ENCODE data around the gene RASSF3. TPM values are rescaled to one million over a fixed set of nuclear protein-coding genes. Genes with fewer than 3 reads are reported as not detected.

Gene RASSF3
- total RNA-seq, 2 donors from 2014 or later, result 13.5 to 21.3 TPM

DNA sequence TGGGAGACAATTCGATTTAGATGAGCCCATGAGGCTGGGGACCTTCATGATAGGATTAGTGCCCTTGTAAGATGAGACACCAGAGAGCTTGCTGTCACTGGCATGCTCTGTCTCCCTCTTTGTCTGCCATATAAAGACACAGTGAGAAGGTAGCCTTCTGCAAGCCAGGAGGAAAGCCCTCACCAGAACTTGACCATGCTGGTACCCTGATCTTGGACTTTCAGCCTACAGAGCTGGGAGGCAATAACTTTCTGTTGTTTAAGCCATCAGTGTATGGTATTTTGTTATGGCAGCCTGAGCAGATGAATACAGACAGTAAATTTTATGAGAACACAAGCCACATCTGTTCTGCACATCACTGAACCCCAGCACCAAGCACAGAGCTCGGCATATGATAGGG, 38.1 kb upstream of the RASSF3 start:
- Histone ChIP-seq H3K27ac (no peak overlapping the region), H3K27me3 (no peaks in the 10 kb centered on the region), H3K4me1 (peaks cover 2% of the 10 kb centered on the region), H3K4me3 (no peak overlapping the region), H3K36me3 (replicated peaks in 1 of 2; ENCODE audit: insufficient read depth in 1 of 2, low read depth in 2 of 2) (no peaks in the 10 kb centered on the region), H3K9me3 (peaks cover 0 to 10% (median 0%) of the 10 kb centered on the region in 3 donors)
- WGBS, 2 donors, result 90 to 91% methylated on average over 2 of the region's 2 CpGs
- no peak for TF ChIP-seq POLR2A (IDR thresholded peaks at IDR 0.05)
- DNase-seq, result no peak
- intact Hi-C loops (cut with DNase I), result no loop called here
- no peak for ATAC-seq

DNA sequence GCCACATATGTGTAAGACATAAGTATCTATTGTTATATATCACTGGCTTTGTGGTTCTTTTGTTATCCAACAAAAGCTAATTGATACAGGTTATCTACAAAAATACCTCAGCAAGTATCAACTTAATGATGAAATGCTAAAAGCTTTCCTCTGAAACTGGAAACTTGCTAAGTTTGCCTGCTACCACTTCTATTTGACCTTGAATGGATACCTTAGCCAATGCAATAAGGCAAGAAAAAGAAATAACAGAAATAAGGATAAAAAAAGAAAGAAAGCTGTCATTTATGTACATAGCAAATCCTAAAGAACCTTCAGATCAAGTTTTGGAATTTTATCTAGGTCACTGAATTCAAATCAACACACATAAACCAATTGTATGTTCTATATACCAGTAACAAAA, 35.5 kb upstream of the RASSF3 start:
- TF ChIP-seq, protein P1, sequence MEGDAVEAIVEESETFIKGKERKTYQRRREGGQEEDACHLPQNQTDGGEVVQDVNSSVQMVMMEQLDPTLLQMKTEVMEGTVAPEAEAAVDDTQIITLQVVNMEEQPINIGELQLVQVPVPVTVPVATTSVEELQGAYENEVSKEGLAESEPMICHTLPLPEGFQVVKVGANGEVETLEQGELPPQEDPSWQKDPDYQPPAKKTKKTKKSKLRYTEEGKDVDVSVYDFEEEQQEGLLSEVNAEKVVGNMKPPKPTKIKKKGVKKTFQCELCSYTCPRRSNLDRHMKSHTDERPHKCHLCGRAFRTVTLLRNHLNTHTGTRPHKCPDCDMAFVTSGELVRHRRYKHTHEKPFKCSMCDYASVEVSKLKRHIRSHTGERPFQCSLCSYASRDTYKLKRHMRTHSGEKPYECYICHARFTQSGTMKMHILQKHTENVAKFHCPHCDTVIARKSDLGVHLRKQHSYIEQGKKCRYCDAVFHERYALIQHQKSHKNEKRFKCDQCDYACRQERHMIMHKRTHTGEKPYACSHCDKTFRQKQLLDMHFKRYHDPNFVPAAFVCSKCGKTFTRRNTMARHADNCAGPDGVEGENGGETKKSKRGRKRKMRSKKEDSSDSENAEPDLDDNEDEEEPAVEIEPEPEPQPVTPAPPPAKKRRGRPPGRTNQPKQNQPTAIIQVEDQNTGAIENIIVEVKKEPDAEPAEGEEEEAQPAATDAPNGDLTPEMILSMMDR (IDR thresholded peaks at IDR 0.05), result no peak
- no peak for TF ChIP-seq POLR2A (IDR thresholded peaks at IDR 0.05)
- no peaks in the 10 kb centered on the region for H3K27me3 ChIP-seq
- no peak for DNase-seq
- H3K4me1 ChIP-seq, result no peaks in the 10 kb centered on the region
- intact Hi-C loops (cut with DNase I), result no loop called here
- H3K27ac ChIP-seq, result no peak overlapping the region
- no peak for ATAC-seq
- H3K36me3 ChIP-seq (replicated peaks in 1 of 2; ENCODE audit: insufficient read depth in 1 of 2, low read depth in 2 of 2), result no peaks in the 10 kb centered on the region
- H3K9me3 ChIP-seq, result peaks cover 0 to 10% (median 0%) of the 10 kb centered on the region in 3 donors
- no peak overlapping the region for H3K4me3 ChIP-seq

DNA sequence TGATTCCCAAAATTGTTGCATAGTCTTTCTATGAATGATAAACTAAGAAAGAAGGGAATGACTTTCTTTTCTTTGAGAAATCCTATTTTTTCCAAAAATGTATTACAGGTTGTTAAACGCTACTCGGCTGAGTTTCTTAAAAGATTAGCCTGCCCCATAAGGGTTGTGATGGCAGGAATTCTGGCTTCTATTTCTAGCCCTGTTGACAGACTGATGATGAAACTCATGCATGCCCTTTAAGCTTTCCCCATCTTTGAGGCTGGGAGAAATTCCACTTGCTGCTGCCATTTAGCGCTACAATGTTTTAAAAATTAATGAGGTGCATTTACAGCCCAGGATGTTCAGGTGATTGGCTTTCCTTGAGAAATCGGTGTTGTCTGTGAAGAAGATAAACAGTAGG, 33.2 kb upstream of the RASSF3 start:
- no peaks in the 10 kb centered on the region for H3K36me3 ChIP-seq (replicated peaks in 1 of 2; ENCODE audit: insufficient read depth in 1 of 2, low read depth in 2 of 2)
- H3K27ac ChIP-seq, result no peak overlapping the region
- TF ChIP-seq POLR2A (IDR thresholded peaks at IDR 0.05), result no peak
- TF ChIP-seq, protein P1 (IDR thresholded peaks at IDR 0.05), result no peak
- WGBS, 2 donors, result 90 to 96% methylated on average over 4 of the region's 4 CpGs
- H3K4me1 ChIP-seq, result peaks cover 4% of the 10 kb centered on the region
- intact Hi-C loops (cut with DNase I), result no loop called here
- no peak for ATAC-seq
- no peak for DNase-seq
- H3K9me3 ChIP-seq, result peaks cover 0 to 10% (median 0%) of the 10 kb centered on the region in 3 donors
- H3K4me3 ChIP-seq, result no peak overlapping the region
- H3K27me3 ChIP-seq, result no peaks in the 10 kb centered on the region

DNA sequence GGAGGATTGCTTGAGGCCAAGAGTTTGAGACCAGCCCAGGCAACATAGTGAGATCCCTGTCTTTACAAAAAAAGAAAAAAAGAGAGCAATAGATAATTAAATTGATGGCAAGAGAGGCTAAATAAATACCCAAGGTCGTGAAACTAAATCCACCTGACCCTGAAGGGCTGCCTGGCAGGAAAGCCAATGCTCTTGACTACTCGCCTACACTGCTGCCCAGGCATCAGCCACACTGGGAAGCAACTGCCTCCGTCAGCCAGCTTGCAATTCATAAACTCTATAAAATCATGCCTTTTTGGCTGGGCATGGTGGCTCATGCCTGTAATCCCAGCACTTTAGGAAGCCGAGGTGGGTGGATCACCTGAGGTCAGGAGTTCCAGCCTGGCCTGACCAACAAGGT, 31.7 kb upstream of the RASSF3 start:
- DNase-seq (no peak), ATAC-seq (no peak)
- intact Hi-C loops (cut with DNase I), result no loop called here
- H3K4me1 ChIP-seq, result peaks cover 19% of the 10 kb centered on the region
- peaks cover 0 to 10% (median 0%) of the 10 kb centered on the region in 3 donors for H3K9me3 ChIP-seq
- no peaks in the 10 kb centered on the region for H3K27me3 ChIP-seq
- WGBS, 2 donors, result 78 to 81% methylated on average over 4 of the region's 4 CpGs
- no peak for TF ChIP-seq POLR2A (IDR thresholded peaks at IDR 0.05)
- TF ChIP-seq, protein P1 (IDR thresholded peaks at IDR 0.05), result no peak
- H3K27ac ChIP-seq, result no peak overlapping the region
- H3K4me3 ChIP-seq, result no peak overlapping the region
- no peaks in the 10 kb centered on the region for H3K36me3 ChIP-seq (replicated peaks in 1 of 2; ENCODE audit: insufficient read depth in 1 of 2, low read depth in 2 of 2)

DNA sequence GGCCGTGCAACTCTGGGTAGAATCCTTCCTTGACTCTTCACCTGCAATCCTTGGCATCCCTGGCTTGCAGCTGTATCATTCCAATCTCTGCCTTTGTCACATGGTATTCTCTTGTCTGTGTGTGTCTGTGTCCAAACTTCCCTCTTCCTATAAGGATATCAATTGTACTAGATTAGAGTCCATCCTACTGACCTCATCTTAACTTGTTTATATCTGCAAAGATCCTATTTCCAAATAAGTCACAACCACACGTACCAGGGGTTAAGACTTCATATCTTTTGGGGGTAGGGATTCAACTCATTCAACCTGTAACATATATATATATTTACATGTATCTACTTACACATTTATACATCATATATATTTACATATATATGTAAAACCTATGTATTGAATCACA, 29.6 kb upstream of the RASSF3 start:
- TF ChIP-seq, protein P1 (IDR thresholded peaks at IDR 0.05), result no peak
- TF ChIP-seq POLR2A (IDR thresholded peaks at IDR 0.05), result no peak
- Histone ChIP-seq H3K27ac (no peak overlapping the region), H3K27me3 (no peaks in the 10 kb centered on the region), H3K4me1 (peaks cover 26% of the 10 kb centered on the region), H3K4me3 (no peak overlapping the region), H3K36me3 (replicated peaks in 1 of 2; ENCODE audit: insufficient read depth in 1 of 2, low read depth in 2 of 2) (no peaks in the 10 kb centered on the region), H3K9me3 (no peaks in the 10 kb centered on the region)
- DNase-seq, result no peak
- ATAC-seq, result no peak
- intact Hi-C loops (cut with DNase I), result no loop called here
- 71% methylated on average over 2 of the region's 2 CpGs for WGBS, 2 donors

Data from body of pancreas (tissue), 4 donors.